Measurements from ENCODE around the gene CHMP4A.
A peak's percentile ranks its signal among the peaks of the same experiment; 100 is the strongest.

The CHMP4A gene

DNA sequence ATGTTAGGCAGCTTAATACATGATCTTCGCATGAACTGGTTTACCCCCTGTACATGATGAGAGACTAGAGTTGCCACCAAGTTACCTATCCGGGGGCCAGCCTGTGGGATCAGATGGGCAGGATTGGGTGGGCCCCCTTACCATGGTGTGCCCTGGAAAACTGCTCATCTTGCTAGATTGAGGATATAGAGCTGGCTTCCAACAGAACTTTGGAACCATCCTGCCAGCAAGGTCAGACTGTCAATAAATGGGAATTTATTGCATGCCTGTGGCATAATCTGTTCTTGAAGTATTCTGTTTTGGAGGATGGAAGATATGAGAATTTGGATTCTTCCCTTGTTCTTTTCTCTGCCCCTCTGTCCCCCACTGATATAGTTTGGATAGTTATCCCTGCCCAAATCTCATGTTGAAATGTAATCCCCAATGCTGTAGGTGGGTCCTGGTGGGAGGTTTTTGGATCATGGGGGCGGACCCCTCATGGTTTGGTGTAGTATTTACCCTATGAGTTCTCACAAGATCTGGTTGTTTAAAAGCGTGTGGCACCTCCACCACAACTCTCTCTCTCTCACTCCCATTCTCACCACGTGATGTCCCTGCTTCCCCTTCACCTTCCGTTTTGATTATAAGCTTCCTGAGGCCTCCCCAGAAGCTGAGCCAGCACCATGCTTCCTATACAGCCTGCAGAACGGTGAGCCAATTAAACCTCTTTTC is 14.3 kb downstream of the CHMP4A start:
- ChIA-PET CTCF (no interaction called here), POLR2A (interaction anchor here (1.0 kb wide), 1 partner anchor 14 kb away, joined by 4 read pairs; the partner anchor contains the start of gene CHMP4A)
- DNase-seq (ENCODE audit: extremely low spot score) = no peak
- TF ChIP-seq HDGF (IDR thresholded peaks at IDR 0.05; ENCODE audit: borderline replicate concordance) = no peak
- no peak for TF ChIP-seq FOXK2 (IDR thresholded peaks at IDR 0.05)
- TF ChIP-seq ZNF384 (IDR thresholded peaks at IDR 0.05) = 0 out of 2 replicates have a peak, but pooled peaks have one; percentile 46

DNA sequence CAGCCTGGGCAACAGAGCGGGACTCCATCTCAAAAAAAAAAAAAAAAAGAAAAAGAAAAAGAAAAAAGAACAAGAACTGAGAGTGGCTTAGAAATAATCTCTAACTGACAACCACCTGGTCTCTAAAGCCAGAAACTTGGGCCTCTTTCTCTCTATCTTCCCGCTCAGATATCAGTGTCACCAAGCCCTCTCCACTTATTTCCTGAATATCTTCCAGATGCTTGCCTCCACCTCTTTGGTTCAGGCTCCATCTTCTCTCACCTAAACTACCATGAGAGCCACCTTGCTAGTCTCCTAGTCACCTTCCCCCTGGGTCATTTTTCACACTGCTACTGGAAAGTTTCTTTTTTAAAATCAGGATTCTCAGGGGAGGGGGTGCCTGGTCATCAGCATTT is 16.2 kb downstream of the CHMP4A start:
- POLR2A ChIA-PET = interaction anchor here (1.6 to 2.6 kb wide), 3 partner anchors 17 to 74 kb away, joined by 5 to 33 read pairs (median 16); partner anchors contain the start of genes CHMP4A, PSME2, RABGGTA and RNF31
- TF ChIP-seq SUZ12 (IDR thresholded peaks at IDR 0.05) = no peak
- no peak for TF ChIP-seq ELF4 (IDR thresholded peaks at IDR 0.05)
- no peak for TF ChIP-seq HDGF (IDR thresholded peaks at IDR 0.05; ENCODE audit: borderline replicate concordance)
- TF ChIP-seq CTBP1 (IDR thresholded peaks at IDR 0.05; ENCODE audit: borderline replicate concordance) = no peak
- TF ChIP-seq ZNF384 (IDR thresholded peaks at IDR 0.05) = no peak
- TF ChIP-seq FOXK2 (IDR thresholded peaks at IDR 0.05) = no peak
- no peak for TF ChIP-seq SP1 (IDR thresholded peaks at IDR 0.05)
- CTCF ChIA-PET = no interaction called here
- no peak for DNase-seq (ENCODE audit: extremely low spot score)

DNA sequence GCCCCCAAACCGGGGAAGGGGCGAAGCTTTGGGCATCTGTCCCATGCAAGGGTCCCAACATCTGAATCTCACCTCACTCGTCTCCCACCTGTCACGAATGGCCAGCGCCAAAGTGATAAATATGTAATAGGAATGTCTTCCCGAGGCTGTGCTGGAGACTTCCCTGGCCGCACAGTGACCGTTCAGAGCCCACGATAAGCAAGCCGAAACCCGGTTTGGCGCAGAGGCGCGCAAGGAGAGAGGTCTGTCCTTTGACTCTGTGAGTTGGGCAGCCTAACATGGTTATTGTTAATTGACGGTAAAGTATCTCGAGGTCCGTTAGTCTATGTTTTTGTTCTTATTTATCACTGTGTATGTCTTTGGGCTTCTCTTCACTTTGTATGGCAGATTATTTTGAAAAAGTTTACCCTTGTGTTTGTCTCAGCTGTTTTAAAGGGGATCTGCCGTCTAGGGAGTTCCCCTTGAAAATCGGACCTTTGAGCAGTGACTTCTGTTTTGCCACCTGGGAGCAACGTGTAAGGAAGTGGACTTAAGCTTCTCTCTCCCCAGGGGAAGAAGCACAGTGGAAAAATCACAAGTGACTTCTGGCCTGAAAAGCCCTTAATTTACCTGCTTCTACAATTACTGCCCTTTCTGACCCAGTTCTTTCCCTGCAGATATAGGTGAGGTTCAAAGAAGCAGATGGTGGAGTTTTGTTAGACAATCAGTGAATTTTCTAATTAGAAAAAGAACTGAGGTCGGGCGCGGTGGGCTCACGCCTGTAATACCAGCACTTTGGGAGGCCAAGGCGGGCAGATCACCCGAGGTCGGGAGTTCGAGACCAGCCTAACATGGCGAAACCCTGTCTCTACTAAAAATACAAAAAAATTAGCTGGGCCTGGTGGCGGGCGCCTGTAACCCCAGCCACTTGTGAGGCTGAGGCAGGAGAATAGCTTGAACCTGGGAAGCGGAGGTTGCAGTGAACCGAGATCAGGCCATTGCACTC is 16.9 kb downstream of the CHMP4A start:
- POLR2A ChIA-PET = interaction anchor here (0.7 to 2.6 kb wide), 25 partner anchors 8 to 245 kb away, joined by 3 to 33 read pairs (median 6); partner anchors contain the start of genes CARMIL3, CHMP4A, DCAF11 and EMC9
- TF ChIP-seq ELF4 (IDR thresholded peaks at IDR 0.05) (no peak), HDGF (IDR thresholded peaks at IDR 0.05; ENCODE audit: borderline replicate concordance) (no peak), FOXK2 (IDR thresholded peaks at IDR 0.05) (no peak), LEF1 (IDR thresholded peaks at IDR 0.05; ENCODE audit: borderline replicate concordance) (no peak), TARDBP (IDR thresholded peaks at IDR 0.05) (no peak), SUZ12 (IDR thresholded peaks at IDR 0.05) (no peak), L3MBTL2 (conservative IDR thresholded peaks at IDR 0.05) (no peak), FOXM1 (IDR thresholded peaks at IDR 0.05; ENCODE audit: borderline replicate concordance) (no peak), SP1 (IDR thresholded peaks at IDR 0.05) (no peak), FOXA1 (IDR thresholded peaks at IDR 0.05) (no peak), CTBP1 (IDR thresholded peaks at IDR 0.05; ENCODE audit: borderline replicate concordance) (no peak), BHLHE40 (IDR thresholded peaks at IDR 0.05; ENCODE audit: borderline replicate concordance) (no peak)
- TF ChIP-seq, protein P1, sequence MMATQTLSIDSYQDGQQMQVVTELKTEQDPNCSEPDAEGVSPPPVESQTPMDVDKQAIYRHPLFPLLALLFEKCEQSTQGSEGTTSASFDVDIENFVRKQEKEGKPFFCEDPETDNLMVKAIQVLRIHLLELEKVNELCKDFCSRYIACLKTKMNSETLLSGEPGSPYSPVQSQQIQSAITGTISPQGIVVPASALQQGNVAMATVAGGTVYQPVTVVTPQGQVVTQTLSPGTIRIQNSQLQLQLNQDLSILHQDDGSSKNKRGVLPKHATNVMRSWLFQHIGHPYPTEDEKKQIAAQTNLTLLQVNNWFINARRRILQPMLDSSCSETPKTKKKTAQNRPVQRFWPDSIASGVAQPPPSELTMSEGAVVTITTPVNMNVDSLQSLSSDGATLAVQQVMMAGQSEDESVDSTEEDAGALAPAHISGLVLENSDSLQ (IDR thresholded peaks at IDR 0.05) = no peak
- peak; percentile 30 for DNase-seq (ENCODE audit: extremely low spot score)
- CTCF ChIA-PET = interaction anchor here (0.9 to 1.0 kb wide), 2 partner anchors 36 to 100 kb away, joined by 3 to 4 read pairs; partner anchors contain the start of gene IRF9

DNA sequence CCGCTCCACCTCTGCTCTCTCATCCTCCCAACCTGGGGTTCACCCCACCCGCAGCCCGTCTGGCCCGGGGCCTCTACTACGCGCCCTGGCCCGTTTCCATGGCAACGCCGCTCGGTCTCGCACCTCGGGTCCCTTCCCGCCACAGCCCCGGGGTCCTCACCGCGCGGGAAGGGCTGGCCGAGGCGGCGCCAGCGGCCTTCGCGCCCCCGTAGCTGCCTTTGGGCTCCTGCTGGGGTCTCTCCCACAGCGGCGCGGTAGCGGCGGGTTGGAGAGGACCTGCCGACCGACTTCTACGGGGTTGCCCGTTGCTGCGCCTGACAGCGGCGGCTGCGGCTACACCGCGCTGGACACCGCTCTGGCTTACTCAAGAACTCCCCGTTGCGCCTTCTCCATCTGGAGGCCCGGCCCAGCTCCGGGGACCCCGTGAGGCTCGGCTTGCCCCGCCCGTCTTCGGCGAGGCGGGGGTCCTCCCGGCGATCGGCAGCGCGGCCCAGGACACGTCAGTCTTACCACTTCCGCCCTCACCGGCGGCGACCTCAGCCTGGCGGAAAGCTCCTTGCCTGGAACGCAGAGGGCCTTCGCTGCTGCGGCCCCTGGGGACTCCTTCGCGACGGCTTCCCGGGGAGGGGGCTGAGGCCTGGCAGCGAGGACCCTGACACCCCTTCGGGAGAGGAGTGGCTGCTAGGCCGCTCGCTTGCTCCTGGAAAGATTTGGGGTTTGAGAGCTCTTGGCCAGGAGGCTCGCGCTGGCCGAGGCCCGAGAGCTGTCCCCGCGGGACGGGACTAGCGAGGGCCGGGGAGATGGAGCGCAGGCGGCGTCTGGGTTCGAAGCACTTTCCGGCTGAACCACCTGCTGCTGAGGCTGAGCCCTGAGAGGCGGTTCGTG is 17.9 kb downstream of the CHMP4A start, which contains the start of gene TM9SF1:
TSS of gene TM9SF1 (minus strand) at position 256 of the 885 bp plus-strand sequence. CDS start 422 bp downstream, outside the sequence.
- ChIA-PET CTCF (interaction anchor here (0.9 to 1.6 kb wide), 3 partner anchors 35 to 236 kb away, joined by 3 to 4 read pairs (median 3); partner anchors contain the start of gene IRF9), POLR2A (interaction anchor here (0.7 to 2.6 kb wide), 26 partner anchors 8 to 246 kb away, joined by 3 to 33 read pairs (median 6); partner anchors contain the start of genes CARMIL3, CHMP4A, DCAF11 and EMC9)
- DNase-seq (ENCODE audit: extremely low spot score) = peak; percentile 90
- no peak for TF ChIP-seq BHLHE40 (IDR thresholded peaks at IDR 0.05; ENCODE audit: borderline replicate concordance)
- TF ChIP-seq, protein P1 (IDR thresholded peaks at IDR 0.05) = peak; percentile 72
- TF ChIP-seq L3MBTL2 (conservative IDR thresholded peaks at IDR 0.05) = peak; percentile 100
- peak; percentile 95 for TF ChIP-seq ELF4 (IDR thresholded peaks at IDR 0.05)

DNA sequence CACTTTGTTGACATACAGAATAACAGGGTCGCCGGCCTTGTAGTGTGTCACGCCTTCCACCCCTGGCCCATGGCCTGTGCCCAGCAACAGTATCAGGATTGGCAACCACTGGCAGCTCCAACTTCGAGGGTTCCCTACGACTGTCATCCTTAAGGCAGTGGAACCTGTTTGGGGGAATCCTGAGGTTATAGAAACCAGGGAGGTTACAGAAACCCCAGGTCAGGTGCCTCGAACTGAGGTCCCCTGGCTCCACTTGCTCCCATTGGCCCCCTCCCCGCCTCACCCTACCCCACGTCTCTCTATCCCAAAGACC is 18.5 kb downstream of the CHMP4A start:
- ChIA-PET CTCF (interaction anchor here (1.6 kb wide), 1 partner anchor 237 kb away, joined by 3 read pairs; no protein-coding TSS in a partner anchor), POLR2A (interaction anchor here (0.9 to 2.6 kb wide), 10 partner anchors 7 to 101 kb away, joined by 3 to 33 read pairs (median 10); partner anchors contain the start of genes CHMP4A, DCAF11, EMC9 and NRL)
- no peak for DNase-seq (ENCODE audit: extremely low spot score)
- TF ChIP-seq ARNT (IDR thresholded peaks at IDR 0.05) (no peak), ZNF384 (IDR thresholded peaks at IDR 0.05) (no peak), FOXK2 (IDR thresholded peaks at IDR 0.05) (no peak), BHLHE40 (IDR thresholded peaks at IDR 0.05; ENCODE audit: borderline replicate concordance) (no peak), LEF1 (IDR thresholded peaks at IDR 0.05; ENCODE audit: borderline replicate concordance) (no peak), SUZ12 (IDR thresholded peaks at IDR 0.05) (no peak), FOXM1 (IDR thresholded peaks at IDR 0.05; ENCODE audit: borderline replicate concordance) (no peak), L3MBTL2 (conservative IDR thresholded peaks at IDR 0.05) (no peak), NFRKB (IDR thresholded peaks at IDR 0.05) (no peak), ELF4 (IDR thresholded peaks at IDR 0.05) (no peak), SP1 (IDR thresholded peaks at IDR 0.05) (no peak), HDGF (IDR thresholded peaks at IDR 0.05; ENCODE audit: borderline replicate concordance) (no peak), CTBP1 (IDR thresholded peaks at IDR 0.05; ENCODE audit: borderline replicate concordance) (no peak), FOXA1 (IDR thresholded peaks at IDR 0.05) (no peak), TARDBP (IDR thresholded peaks at IDR 0.05) (no peak)
- TF ChIP-seq, protein P1 (IDR thresholded peaks at IDR 0.05) = no peak
